HG03135 (cell line): ENCODE results near the gene WDCP.
"Not testable (repeated sequence)": the region's sequence is repeated elsewhere in the genome, so short reads cannot be mapped to it uniquely, and the experiment has no call there.

ENCODE experiments used
- ATAC-seq: cut with Tn5 transposase; IDR thresholded peaks from one replicate; pipeline ENCODE4 v1.9.1; 2021; ENCODE audit warnings: mild to moderate bottlenecking, moderate library complexity; ENCODE audit not compliant: unreplicated experiment

WDCP gene

DNA sequence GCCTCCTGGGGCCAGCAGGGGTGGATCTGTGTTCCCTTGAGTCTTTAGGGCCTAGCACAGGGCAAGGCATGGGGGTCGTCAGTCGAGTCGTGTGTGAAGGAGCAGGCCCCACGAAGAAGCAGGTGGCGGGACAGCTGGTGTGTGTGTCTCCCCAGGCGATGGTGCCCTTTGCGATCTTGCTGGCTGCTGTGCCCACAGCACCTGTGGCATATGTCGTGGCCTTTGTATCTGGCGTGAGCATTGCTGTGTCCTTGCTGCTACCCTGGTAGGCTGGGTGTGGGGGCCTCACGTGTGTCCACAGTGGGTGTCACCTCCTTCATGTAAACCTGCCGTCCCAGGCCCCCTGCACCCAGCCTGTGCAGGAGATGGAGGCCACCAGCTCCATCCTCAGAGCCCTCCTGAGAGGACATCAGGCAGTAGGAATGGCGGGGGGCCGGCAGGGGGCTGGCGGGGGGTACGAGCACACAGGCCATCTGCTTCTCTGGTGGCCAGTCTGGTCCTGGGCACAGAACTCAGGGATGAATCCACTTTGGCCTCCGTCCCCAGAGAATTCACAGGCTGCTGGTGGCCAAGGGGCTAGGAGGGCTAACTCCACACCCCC, 24.1 kb downstream of the WDCP start:
- ATAC-seq = no peak

DNA sequence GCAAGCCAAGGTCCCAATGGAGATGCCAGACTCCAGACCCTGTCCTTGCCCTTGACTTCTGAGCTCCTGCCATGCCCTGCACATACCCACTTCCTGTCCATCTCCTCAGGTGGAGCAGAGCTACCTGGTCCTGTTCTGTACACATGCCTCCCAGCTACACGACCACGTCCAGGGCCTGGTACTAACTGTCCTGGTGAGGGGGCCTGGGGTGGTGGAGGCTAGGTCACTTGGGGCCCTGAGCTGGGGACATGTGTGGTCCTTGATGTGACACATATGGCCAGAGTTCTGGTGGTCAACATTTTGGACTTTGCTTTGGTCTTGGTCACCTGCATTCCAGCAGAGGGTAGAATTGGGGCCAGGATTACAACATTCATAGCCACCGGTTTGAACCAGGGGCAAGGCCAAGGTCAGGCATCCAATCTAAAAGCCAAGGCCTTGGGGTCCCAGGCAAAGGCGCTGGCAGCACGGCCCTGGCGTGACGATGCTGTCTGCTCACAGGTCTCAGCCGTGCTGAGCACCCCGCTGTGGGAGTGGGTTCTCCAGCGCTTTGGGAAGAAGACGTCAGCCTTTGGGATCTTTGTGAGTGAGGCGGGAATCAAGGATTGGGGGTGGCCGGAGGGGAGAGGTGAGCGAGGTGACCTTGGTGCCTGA, 24.7 kb downstream of the WDCP start:
- ATAC-seq = no peak

DNA sequence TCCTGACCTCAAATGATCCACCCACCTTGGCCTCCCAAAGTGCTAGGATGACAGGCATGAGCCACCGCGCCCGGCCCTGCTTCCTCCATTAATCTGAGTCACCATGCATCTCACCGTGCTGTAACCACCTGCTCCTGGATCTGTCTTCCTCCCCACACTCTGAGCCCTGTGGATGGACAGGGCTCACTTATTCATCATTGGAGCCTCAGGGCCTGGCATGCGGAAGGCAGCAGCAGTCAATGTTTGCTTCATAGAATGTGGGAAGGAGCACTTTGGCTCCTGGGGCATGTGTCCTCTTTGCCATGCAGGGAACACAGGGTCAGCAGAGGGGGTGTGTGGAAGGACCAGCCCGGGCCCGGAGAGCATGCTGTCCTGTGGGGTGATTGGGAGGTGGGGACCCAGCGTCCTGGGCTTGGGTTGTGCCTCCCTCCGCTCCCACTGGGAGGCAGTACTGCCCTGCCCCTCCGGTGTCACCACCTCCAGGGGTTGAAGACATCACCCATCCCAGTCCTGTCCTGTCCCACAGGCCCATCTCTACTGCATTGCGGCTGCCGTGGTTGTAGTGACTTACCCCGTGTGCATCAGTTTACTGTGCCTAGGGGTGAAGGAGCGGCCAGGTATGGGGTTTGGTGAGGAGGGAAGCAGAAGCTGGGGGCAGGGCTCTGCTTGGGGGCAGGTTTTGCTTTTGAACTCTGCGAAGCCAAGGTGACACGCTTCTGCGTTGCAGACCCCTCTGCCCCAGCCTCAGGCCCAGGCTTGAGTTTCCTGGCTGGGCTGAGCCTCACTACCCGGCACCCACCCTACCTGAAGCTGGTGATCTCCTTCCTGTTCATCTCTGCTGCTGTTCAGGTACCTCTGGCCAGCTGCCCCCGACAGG, 25.8 kb downstream of the WDCP start:
- no peak for ATAC-seq

DNA sequence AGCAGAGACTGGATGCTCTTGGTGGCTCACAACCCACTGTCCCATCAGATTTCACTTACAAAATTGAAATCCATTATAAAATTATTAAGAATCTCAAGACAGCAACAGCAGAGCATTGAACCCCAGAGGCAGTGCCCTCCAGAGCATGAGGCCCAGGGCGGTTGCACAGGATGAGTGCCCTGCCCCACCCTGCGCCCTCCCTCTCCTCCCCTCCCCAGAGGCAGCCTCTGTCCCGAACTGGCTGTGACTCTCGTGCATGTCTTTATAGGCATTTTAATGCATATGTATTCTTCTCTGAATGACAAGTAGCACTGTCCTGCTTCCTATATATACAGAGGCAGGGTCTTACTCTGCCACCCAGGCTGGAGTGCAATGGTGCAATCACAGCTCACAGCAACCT, 26.9 kb downstream of the WDCP start:
- no peak for ATAC-seq

DNA sequence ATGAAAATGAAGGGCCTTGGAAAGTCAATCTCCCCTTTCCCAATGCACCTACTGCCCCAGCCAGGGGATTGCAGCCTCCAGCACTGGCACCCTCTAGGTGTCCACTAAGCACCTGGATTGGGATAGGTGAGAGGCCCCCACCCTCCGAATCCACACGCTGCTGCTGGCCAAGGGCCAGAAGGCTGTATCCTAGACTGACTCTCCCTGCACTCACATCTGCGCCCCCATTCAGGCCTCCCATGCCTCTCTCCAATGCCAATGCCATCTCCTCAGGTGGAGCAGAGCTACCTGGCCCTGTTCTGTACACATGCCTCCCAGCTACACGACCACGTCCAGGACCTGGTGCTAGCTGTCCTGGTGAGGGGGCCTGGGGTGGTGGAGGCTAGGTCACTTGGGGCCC, 27.5 kb downstream of the WDCP start:
- no peak for ATAC-seq

DNA sequence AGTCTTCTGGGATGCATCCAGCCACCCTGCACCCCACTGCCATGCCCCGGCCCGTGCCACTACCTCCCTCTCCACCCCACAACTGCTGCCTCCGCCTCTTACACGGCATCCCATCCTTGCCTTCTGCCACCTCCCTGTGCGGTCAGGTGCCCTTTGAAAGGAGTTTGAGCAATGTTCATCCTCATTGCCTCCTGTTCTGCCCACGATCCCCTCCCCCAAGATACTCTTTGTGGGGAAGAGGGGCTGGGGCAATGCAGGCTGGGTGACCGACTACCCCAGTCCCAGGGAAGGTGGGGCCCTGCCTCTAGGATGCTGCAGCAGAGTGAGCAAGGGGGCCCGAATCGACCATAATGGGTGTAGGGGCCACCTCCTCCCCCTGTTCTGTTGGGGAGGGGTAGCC, 28.9 kb downstream of the WDCP start:
- no peak for ATAC-seq

DNA sequence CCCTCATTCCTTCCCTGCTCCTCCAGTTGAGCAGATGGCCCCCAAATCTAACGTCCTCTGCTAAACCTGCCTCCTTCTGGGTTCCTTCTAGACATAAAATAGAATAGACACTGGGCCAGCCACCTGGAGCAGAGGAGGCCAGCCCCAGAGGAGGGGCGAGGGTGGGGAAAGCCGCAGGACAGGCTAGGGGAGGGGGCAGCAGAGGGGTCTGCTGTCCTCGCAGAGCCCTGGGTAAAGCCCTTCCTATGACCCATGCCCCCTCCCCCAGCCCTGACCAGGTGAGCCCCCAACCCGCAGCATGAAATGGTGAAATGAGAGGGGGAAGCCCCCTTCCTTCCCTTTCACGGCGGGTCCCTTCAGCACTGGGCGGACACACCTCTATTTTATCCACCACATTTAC, 29.5 kb downstream of the WDCP start:
- no peak for ATAC-seq

DNA sequence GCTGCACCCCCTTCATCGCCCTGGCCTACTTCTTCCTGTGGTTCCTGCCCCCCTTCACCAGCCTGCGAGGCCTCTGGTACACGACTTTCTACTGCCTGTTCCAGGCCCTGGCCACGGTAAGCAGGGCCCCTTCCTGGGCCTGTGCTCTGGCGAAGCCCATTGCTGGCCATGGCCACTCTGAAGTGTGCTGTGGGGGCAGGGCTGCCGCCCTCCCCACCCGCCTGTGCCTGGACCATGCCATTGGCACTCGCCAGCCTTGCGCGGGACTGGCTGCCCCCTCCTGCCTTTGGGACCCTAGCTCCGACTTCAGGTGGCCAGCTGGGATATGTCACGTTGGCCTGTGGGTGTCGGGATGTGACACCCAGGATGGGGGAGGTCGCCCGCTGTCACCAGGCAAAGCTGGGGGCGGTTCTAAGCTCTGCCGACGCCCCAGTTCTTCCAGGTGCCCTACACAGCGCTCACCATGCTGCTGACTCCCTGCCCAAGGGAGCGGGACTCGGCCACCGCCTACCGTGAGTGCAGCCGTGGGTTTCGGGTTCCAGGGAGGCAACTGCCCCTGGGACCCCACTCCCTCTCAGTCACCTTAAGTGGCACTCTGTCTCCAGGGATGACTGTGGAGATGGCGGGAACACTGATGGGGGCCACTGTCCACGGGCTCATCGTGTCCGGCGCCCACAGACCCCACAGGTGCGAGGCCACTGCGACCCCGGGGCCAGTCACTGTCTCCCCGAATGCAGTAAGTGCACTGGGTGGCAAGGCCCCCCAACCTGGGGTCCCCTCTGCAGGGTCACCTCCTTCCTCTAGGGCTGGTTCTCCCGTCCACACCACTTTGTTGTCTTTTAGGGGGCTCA, 30.1 kb downstream of the WDCP start:
- no peak for ATAC-seq

DNA sequence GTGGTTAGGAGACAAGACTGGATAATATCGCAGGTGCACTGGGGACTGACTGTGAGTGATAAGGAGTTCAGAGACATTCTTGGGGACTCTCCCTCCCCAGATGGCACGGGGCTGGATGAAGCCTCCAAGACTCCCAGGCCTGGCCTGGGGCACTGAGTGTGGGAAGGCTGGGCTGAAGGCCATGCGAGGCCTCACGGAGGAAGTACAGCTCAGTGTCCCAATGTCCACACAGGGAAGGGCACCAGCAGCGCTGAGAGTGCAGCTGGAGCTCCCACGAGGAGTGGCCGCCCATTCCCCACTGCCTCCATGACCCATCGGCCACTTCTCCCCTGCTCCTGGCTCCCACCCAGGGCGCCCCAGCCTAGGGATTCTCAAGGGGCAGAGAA, 30.8 kb downstream of the WDCP start:
- ATAC-seq = no peak

DNA sequence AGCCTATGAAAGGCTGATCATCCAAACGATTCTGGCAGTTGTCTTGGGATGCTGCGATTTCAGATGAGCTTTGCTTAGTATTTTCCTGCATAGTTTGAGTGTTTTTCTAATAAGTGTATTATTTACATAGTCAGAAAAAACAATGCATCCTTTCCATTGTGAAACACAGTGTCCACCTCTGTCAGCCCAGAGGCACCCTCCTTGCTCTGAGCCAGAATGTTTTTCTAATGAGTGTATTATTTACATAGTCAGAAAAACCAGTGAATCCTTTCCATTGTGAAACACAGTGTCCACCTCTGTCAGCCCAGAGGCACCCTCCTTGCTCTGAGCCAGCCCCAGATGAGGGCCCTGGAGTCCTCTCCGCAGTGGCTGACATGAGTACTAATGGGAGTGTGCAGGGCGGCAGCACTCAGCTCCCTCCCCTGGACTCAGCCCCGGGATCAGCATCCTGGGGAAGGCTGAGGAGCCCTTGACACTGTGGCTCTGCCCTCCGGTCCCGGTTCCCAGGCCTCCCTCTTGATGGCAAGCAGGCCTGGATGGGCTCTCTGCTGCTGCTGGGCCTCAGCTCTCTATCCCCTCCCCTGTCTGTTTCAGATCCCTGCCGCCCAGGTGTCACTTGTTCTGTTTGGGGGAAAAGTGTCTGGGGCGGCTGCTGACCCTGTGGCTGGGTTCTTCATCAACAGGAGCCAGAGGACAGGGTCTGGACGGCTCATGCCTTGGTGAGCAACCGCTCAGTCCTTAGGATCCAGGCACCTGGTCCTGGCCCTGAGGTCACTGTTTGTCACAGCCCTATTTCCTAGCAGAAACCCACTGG, 31.4 kb downstream of the WDCP start:
- ATAC-seq = no peak

DNA sequence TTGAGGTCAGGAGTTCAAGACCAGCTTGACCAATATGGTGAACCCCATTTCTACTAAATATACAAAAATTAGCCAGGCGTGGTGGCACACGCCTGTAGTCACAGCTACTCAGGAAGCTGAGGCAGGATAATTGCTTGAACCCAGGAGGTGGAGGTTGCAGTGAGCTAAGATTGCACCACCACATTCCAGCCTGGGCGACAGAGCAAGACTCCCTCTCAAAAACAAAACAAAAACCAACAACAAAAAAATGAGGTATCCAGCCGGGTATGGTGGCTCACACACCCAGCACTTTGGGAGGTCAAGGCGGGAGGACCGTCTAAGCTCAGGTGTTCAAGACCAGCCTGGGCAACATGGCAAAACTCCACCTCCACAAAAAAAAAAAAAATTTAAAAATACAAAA, 32.3 kb downstream of the WDCP start:
- ATAC-seq = not testable (repeated sequence)

DNA sequence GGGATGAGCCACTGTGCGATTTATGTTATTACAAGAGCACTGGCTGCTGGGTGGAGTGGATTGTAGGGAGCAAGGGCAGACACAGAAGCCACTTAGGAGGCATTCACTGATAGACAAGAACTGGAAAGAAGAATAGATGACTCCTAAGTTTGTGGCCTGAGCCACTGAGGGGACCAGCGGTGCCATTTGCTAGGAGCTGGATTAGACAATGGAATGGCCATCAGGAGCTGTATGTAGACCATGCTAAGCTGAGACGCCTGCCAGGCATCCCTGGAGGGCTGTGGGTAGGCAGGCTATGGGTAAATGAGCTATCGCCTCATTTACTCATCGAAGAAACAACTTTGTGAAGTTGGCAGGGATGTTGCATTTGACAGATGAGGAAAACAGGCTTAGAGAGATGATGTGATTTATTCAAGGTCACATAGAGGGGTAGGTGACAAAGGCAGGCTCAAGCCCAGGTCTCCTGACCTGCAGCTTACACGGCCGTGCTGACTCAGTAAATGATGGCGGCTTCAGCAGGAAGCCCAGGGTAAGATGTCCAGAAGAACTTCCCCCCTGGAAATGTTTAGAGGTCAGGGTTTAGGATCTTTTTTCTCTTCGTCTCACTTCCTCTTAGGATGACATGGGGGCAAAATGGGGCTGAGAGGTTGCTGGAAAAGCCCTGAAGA, 34.5 kb downstream of the WDCP start:
- ATAC-seq = no peak

DNA sequence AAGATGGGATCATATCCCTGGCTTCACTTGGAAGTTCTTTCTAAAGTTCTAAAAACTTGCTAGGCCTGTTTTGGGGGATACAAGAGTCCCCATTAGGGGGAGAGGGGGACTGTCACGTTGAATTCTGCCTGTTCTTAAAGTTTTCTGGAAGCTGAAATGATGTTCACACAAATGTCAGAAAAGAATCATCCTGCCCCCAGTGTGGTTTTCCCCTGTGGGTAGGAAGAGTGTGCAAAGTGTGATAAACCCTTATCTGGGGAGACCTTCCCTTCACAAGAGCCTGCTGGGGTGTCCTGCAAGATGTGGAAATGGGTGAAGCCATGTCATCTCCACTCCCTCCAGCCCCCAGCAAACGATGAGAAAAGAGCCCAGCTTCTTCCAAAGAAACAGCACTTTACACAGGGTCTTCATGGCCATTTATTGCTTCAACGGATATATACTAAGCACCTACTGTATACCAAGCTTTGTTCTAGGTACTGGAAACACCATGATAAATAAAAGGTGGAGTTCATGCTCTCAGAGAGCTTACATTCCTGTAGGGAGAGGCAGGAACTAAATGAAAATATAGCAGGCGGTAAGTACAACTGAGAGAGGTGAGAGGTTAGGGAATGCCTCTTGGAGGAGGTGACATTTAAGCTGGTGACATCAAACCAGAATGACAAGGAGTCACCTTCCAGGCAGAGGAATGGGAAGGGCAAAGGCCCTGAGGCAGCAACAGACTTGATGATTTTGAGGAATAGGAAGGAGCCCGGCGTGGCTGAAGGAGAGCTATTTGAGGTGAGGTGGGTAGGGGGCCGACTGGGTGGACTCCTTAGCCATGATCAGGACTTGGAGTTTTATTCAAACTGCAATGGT, 35.7 kb downstream of the WDCP start:
- ATAC-seq = no peak

DNA sequence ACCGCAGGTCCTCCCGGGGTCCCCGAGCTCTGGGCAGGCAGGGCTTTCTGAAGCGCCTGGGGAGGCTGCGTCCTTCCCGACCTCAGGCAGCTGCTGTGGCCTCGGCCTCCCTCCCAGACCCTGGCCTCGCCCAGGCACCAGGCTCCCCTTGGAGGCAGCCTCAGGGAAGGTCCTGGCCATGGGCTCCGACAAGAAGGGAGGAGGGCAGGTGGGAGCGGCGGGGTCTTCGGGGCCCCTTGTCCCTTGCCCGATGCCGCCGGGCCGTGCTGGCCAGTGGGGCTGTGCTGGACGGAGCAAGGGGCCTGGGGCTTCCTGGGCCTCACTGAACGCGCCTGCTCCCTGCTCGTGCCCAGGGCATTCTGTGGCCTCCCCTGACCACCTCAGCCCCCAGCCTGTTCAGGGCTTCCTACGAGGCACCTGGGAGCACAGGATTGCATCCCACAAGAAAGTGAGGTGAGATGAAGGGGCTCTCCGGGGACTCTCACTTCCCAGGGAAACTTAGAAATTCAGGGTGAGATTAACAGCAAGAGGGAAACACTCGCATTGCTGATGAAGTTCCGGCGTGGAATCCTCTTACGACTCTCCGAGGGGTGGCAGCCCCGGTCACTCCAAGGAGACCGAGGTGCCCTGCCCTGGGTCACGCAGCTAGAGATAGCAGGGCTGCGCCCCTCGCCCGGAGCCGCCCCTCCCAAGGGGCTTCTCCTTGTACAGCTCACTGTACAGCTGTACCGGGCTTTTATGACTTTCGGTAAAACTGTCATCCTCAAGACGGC, 36.5 kb downstream of the WDCP start:
- ATAC-seq = no peak

DNA sequence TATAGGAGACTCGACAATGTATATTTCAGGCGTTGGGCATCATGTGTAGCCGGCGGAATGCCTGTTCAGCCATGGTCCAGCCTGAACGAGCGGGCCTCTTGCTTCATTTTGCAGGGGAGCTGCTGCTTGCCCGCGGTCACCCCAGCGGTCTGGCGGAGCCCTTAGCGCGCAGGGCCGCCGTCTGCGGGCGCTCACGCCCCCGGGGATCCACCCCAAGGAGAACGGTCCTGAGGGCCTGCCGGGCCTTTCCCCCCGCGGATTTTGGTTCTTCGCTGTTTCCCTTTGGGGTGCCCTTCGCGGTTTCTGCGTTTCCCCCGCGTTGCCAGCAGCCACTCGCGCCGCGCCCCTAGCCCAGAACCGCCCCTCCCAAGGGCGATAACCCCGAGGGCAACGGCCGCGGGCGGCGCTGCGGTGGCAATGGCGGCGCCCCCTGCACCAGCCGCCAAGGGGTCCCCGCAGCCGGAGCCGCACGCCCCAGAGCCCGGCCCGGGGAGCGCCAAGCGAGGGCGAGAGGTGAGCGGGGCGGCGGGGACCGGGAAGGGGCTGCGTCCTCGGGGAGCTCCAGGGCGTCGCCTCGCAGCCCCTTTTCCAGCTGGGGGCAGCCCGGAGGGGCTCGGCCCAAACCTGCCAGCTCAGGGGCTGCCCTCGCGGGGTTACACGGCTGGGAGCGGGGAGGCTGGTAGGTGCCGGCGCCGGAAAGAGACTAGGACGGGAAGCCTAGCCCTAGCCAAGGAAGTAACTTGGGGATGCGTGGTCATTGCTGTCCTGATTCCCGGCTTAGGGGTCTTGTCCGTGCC, 37.3 kb downstream of the WDCP start, which contains the start of gene MFSD2B:
Gene MFSD2B (plus strand): TSS at position 406 of the 797 bp plus-strand sequence. CDS start 12 bp downstream, at position 418.
- no peak for ATAC-seq

DNA sequence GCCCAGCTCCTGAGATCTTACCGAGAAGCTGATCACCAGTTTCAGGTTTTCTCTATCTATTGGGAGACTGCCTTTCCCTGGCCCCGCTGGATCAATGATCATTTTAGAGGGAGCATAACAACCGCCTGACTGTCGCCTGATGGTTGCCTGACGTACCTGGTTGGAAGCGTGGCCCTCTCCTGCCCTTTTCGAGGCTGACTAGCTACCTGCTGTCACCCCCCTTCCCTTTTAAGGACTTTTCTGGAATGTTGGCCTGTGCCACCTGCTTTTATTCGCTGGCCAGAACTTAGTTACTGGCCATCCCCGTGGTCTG, 37.9 kb downstream of the WDCP start:
- no peak for ATAC-seq

DNA sequence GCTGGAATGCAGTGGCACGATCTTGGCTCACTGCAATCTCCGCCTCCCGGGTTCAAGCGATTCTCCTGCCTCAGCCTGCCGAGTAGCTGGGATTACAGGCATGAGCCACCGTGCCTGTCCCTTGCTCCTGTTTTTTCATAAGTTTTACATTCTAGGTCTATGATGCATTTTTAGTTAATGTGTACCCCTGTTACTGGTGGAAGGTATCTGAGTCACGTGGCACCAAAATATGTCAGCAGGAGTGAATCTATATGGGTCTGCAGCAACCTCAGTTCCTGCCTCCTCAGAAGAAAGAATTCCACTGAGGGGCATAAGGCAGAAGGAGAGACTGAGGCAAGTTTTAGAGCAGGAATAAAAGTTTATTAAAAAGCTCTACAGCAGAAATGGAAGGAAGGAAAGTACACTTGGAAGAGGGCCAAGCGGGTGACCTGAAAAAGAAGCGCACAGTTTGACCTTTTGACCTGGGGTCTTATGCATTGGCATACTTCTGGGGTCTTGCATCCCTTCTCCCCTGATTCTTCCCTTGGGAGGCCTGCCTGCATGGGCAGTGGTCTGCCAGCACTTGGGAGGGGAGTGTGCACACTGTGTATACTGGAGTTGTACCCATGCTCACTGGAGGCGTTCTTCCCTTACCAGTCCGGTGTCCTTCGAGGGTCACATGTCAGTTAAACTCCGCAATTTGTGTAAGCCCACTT, 38.4 kb downstream of the WDCP start:
- no peak for ATAC-seq
